ENCODE measurements around the gene PCMT1.
"Not testable (repeated sequence)": the region's sequence is repeated elsewhere in the genome, so short reads cannot be mapped to it uniquely, and the experiment has no call there.

PCMT1 gene

DNA sequence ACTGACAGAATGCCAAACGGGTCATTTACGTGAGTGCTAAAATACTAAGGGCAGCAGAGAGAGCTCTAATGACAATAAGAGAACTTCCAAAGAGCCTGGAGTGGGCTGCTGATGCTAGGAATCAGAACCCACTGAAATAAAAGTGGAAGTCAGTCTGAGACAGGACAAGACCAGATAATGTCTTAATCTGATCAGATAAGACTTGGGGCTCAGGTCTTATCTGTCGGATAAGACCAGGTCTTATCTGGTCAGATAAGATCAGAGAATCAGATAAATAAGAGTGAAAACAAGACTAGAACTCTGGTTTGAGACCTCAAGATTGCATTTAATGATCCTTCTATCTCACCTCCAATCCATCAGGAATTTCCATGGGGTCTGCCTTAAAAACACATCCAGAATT lies 96.0 kb downstream of the PCMT1 start:
- no peak for DNase-seq (ENCODE audit: low read depth)
- no peak overlapping the region for H3K4me3 ChIP-seq (ENCODE audit: low read length)
- TF ChIP-seq, protein P1, sequence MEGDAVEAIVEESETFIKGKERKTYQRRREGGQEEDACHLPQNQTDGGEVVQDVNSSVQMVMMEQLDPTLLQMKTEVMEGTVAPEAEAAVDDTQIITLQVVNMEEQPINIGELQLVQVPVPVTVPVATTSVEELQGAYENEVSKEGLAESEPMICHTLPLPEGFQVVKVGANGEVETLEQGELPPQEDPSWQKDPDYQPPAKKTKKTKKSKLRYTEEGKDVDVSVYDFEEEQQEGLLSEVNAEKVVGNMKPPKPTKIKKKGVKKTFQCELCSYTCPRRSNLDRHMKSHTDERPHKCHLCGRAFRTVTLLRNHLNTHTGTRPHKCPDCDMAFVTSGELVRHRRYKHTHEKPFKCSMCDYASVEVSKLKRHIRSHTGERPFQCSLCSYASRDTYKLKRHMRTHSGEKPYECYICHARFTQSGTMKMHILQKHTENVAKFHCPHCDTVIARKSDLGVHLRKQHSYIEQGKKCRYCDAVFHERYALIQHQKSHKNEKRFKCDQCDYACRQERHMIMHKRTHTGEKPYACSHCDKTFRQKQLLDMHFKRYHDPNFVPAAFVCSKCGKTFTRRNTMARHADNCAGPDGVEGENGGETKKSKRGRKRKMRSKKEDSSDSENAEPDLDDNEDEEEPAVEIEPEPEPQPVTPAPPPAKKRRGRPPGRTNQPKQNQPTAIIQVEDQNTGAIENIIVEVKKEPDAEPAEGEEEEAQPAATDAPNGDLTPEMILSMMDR (IDR thresholded peaks at IDR 0.05; ENCODE audit: insufficient read depth, low read depth, low read length, missing control alignments) = no peak

DNA sequence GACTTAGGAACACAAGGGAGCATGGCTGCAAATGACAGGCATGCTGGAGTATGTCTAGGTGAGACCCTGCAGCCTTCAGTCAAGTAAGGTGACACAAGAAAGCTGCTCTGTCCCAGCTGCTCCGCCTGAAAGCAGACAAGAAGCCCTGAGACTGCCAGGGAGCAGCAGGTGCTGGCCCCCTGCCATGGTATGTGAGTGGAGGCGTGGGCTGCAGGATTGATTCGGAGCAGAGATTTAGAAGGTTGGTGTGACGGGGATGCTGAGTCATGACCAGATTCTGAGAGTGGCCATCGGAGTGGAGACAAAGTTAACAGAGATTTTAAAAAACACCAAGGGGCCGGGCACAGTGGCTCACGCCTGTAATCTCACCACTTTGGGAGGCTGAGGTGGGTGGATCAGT lies 96.8 kb downstream of the PCMT1 start:
- peak; percentile 71 for DNase-seq (ENCODE audit: low read depth)
- TF ChIP-seq, protein P1 (IDR thresholded peaks at IDR 0.05; ENCODE audit: insufficient read depth, low read depth, low read length, missing control alignments) = no peak
- H3K4me3 ChIP-seq (ENCODE audit: low read length) = no peak overlapping the region

DNA sequence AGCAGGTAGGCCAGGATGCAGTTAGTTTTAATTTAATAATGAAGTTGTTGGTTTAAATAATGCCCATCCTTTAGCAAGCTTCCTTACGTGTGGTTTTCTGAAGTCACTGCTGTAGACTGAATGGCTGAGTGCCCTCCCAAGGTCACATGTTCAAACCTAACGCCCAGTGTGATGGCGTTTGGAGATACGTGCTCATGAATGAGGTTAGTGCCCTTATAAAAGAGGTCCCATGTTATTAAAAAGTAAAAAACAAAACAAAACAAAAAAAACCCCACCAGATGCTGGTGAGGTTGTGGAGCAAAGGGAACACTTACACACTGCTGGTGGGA lies 98.4 kb downstream of the PCMT1 start:
- TF ChIP-seq, protein P1 (IDR thresholded peaks at IDR 0.05; ENCODE audit: insufficient read depth, low read depth, low read length, missing control alignments) = no peak
- DNase-seq (ENCODE audit: low read depth) = no peak

DNA sequence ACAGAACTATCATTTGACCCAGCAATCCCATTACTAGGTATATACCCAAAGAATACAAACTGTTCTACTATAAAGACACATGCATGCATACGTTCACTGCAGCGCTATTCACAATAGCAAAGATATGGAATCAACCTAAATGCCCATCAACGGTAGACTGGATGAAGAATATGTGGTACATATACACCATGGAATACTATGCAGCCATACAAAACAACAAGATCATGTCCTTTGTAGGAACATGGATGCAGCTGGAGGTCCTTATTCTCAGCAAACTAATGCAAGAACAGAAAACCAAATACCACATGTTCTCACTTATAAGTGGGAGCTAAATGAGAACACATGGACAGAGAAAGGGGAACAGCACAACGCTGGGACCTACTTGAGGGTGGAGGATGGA lies 98.8 kb downstream of the PCMT1 start:
- not testable (repeated sequence) for DNase-seq (ENCODE audit: low read depth); H3K4me3 ChIP-seq (ENCODE audit: low read length)

More for the DNA sequence above, 98.4 kb downstream of the PCMT1 start:
- H3K4me3 ChIP-seq (ENCODE audit: low read length) = no peak overlapping the region

DNA sequence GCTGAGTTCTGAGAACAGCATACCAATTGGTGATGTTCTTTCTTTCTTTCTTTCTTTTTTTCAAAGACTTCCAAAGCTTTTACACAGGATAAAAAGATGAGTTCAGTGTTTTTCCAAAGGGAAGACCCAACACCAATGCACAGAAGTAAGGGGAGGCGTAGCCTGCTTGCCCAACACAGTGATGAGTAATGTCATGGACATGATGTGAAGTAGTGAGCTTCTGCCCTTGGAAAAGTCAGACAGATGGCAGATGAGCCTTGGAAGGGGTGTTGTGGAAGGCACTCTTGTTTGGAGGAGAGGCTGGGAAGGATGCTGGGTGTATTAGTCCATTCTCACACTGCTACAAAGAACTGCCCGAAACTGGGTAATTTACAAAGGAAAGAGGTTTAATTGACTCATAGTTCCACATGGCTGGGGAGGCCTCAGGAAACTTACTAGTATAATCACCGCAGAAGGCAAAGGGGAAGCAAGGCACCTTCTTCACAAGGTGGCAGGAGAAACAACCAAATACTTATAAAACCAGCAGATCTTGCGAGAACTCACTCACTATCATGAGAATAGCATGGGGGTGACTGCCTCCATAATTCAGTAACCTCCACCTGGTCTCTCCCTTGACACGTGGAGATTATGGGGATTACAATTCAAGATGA lies 102.0 kb downstream of the PCMT1 start:
- DNase-seq (ENCODE audit: low read depth) = peak; percentile 70
- TF ChIP-seq, protein P1 (IDR thresholded peaks at IDR 0.05; ENCODE audit: insufficient read depth, low read depth, low read length, missing control alignments) = no peak
- H3K4me3 ChIP-seq (ENCODE audit: low read length) = no peak overlapping the region

DNA sequence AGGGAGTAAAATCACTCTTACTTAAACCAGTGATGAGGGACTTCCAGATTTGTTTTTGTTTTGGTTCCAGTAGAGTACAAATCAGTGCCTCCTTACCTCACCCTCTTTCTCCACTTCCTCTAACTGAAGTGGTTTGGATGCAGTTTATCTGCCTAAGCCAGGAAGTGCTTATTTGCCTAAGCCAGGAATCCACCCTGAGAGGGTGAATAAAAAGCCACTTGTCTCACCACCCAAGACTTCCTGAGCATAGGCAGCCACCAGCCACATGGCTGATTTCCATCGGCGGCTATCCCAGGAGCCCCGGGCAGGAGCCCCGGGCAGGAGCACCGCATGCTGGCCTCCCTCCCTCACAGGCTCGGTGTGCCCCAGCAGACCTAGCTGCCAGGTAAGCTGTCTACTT lies 102.6 kb downstream of the PCMT1 start:
- TF ChIP-seq, protein P1 (IDR thresholded peaks at IDR 0.05; ENCODE audit: insufficient read depth, low read depth, low read length, missing control alignments) = no peak
- DNase-seq (ENCODE audit: low read depth) = peak; percentile 66
- H3K4me3 ChIP-seq (ENCODE audit: low read length) = no peak overlapping the region

DNA sequence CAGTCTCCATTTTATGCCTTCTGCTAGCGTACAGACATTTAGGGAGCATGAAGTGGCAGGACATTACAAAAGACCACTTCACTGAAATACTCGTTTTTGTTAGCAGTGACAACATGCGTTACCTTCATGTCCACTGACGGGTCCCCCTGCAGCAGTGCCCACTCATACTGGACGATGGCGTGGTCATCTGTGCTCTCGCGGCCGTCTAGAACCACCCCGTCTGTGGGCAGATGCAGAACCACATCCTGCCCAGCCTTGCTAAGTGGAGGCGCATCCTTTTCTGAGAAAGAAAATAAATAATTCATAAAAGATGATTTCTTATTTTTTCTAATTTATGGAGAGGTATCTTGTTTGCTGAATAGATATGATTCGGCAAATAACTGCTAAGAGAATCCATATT lies 103.3 kb downstream of the PCMT1 start:
- H3K4me3 ChIP-seq (ENCODE audit: low read length) = no peak overlapping the region
- DNase-seq (ENCODE audit: low read depth) = no peak
- TF ChIP-seq, protein P1 (IDR thresholded peaks at IDR 0.05; ENCODE audit: insufficient read depth, low read depth, low read length, missing control alignments) = no peak

DNA sequence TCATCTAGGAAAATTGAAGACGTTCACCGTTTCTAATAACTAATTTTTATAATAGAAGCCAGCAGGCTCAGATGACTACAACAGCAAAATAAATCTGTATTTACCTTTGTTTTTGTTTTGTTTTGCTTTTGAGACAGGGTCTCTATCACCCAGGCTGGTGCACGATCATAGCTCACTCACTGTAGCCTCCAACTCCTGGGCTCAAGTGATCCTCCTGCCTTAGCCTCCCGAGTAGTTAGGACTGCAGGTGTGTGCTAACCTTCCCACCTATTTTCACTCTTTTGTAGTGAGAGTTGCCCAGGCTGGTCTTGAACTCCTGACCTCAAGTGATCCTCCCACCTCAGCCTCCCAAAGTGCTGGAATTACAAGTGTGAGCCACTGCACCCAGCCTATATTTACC lies 104.5 kb downstream of the PCMT1 start:
- not testable (repeated sequence) for DNase-seq (ENCODE audit: low read depth); H3K4me3 ChIP-seq (ENCODE audit: low read length)
